IMR-90 (cell line): ENCODE results near the gene SFPQ.

Experiments used
- CHD1 ChIP-seq: IDR thresholded peaks from 2 replicates; pipeline ENCODE4 v1.6.1; 2012; ENCODE audit warnings: low read depth, low read length, improper control_type of control experiment
- CTCF ChIP-seq: conservative IDR thresholded peaks from 2 replicates; pipeline ENCODE4 v1.5.1; 2012; ENCODE audit warnings: mild to moderate bottlenecking, low read depth, low read length, improper control_type of control experiment
- MAFK ChIP-seq: IDR thresholded peaks from 2 replicates; pipeline ENCODE4 v1.6.1; 2012; ENCODE audit warnings: low read depth, low read length, improper control_type of control experiment
- MXI1 ChIP-seq: IDR thresholded peaks from 2 replicates; pipeline ENCODE4 v1.6.1; 2012; ENCODE audit warnings: low read depth, mild to moderate bottlenecking, low read length, moderate library complexity, borderline replicate concordance
- POLR2A ChIP-seq: IDR thresholded peaks from 2 replicates; pipeline ENCODE4 v1.6.1; 2012; ENCODE audit warnings: mild to moderate bottlenecking, low read depth, low read length

GRCh38 chr1:35211120-35211414 lies 18.1 kb upstream of the SFPQ start:
- TF ChIP-seq CHD1: no peak
- TF ChIP-seq MAFK: no peak
- TF ChIP-seq CTCF: no peak
- no peak for TF ChIP-seq POLR2A
- no peak for TF ChIP-seq MXI1
